GM12878 (cell line): Measurements from ENCODE around the gene DYNC2H1. TPM values are rescaled to one million over a fixed set of nuclear protein-coding genes. Genes with fewer than 3 reads are reported as not detected.

Source experiments
- ATAC-seq: fragments of 200-7000 bp; cut with Tn5 transposase; 3 replicates; pipeline ENCODE4 v1.9.1; 2020; ENCODE audit warnings: mild to moderate bottlenecking, moderate library complexity
- BruUV-seq: library from RNA; stranded (reverse); fragments of 400-500 nt; replicated peaks from 2 replicates; lab custom pipeline; 2021; lab: Mats Ljungman, UMichigan
- CTCF ChIA-PET: fragments of 300-600 bp; sonication (Branson Sonifier 250); formaldehyde crosslinking; extraction: SDS; loops from one replicate; lab custom pipeline; 2021; ENCODE audit warnings: inconsistent platforms; lab: Yijun Ruan, JAX
- POLR2A ChIA-PET: fragments of 350-600 bp; formaldehyde crosslinking; extraction: SDS; loops from one replicate; lab custom pipeline; 2021; ENCODE audit warnings: inconsistent platforms; lab: Charles Lee
- RAD21 ChIA-PET: fragments of 300-600 bp; sonication (Branson Sonifier 250); formaldehyde crosslinking; loops from one replicate; lab custom pipeline; 2023; ENCODE audit warnings: antibody characterized with exemption; ENCODE audit not compliant: unreplicated experiment; lab: Charles Lee
- SMC1A ChIA-PET: fragments of 300-600 bp; sonication (Branson Sonifier 250); formaldehyde crosslinking; loops from one replicate; lab custom pipeline; 2023; ENCODE audit not compliant: unreplicated experiment, uncharacterized antibody; lab: Charles Lee
- DNase-seq: peaks from one replicate; pipeline ENCODE4 v3.0.0-alpha.2; 2011; ENCODE audit warnings: low read depth, low spot score
- FAIRE-seq: peaks from 3 replicates; lab custom pipeline; 2011; peaks lifted over from hg19 to GRCh38; lab: Jason Lieb, UNC
- H2AFZ ChIP-seq: 2 replicates; pipeline ENCODE4 v1.6.0; 2011; ENCODE audit warnings: low read depth, low read length, control low read depth; ENCODE audit not compliant: control insufficient read depth
- H3K27ac ChIP-seq: 2 replicates; pipeline ENCODE4 v1.5.1; 2011; ENCODE audit warnings: control low read depth; ENCODE audit not compliant: control insufficient read depth, insufficient read depth
- H3K27me3 ChIP-seq, 2 experiments: replicated peaks in 1 of 2; 2 replicates each; pipeline versions ENCODE4 v1.6.0 to v1.6.1; 2011; ENCODE audit warnings: low read length in 1 of 2; ENCODE audit not compliant: control insufficient read depth in 2 of 2, insufficient read depth in 2 of 2
- H3K36me3 ChIP-seq, 2 experiments: 2 replicates each; pipeline ENCODE4 v1.5.1; 2011; ENCODE audit warnings: low read length in 1 of 2; ENCODE audit not compliant: control insufficient read depth in 2 of 2, insufficient read depth in 2 of 2
- H3K4me1 ChIP-seq: 2 replicates; pipeline ENCODE4 v1.6.1; 2011; ENCODE audit warnings: mild to moderate bottlenecking, low read length, moderate library complexity, mixed read lengths; ENCODE audit not compliant: control insufficient read depth, insufficient read depth
- H3K4me2 ChIP-seq: 2 replicates; pipeline ENCODE4 v1.6.0; 2011; ENCODE audit warnings: control low read depth; ENCODE audit not compliant: control insufficient read depth, insufficient read depth
- H3K4me3 ChIP-seq: fragments of 200-600 bp; sonication (generic); 2 replicates; pipeline ENCODE4 v1.5.1; 2016
- H3K79me2 ChIP-seq: 2 replicates; pipeline ENCODE4 v1.6.0; 2011; ENCODE audit warnings: low read length; ENCODE audit not compliant: control insufficient read depth, insufficient read depth
- H3K9ac ChIP-seq: 2 replicates; pipeline ENCODE4 v1.8.0; 2011; ENCODE audit warnings: low read length, control low read depth, mixed read lengths; ENCODE audit not compliant: control insufficient read depth, insufficient read depth
- H3K9me3 ChIP-seq: replicated peaks from 3 replicates; pipeline ENCODE4 v1.5.1; 2011; ENCODE audit warnings: mild to moderate bottlenecking, low read length; ENCODE audit not compliant: control insufficient read depth, insufficient read depth
- H4K20me1 ChIP-seq: 2 replicates; pipeline ENCODE4 v1.6.0; 2011; ENCODE audit not compliant: control insufficient read depth, insufficient read depth
- CBX5 ChIP-seq: sonication (generic); IDR thresholded peaks from 2 replicates; pipeline ENCODE4 v1.6.1; 2016; ENCODE audit warnings: low read depth, moderate library complexity, mild to moderate bottlenecking, inconsistent platforms
- JUND ChIP-seq: IDR thresholded peaks from 2 replicates; pipeline ENCODE4 v1.6.1; 2012; ENCODE audit warnings: low read depth, mild to moderate bottlenecking, low read length, improper control_type of control experiment, moderate library complexity
- KAT2A ChIP-seq: conservative IDR thresholded peaks from 2 replicates; pipeline ENCODE4 v1.6.1; 2011; ENCODE audit warnings: low read depth, low read length; ENCODE audit not compliant: control insufficient read depth
- SIX5 ChIP-seq: IDR thresholded peaks from 2 replicates; pipeline ENCODE4 v1.6.1; 2011; ENCODE audit warnings: mild to moderate bottlenecking, low read depth, low read length, moderate library complexity; ENCODE audit not compliant: severe bottlenecking
- SRF ChIP-seq, 2 experiments: IDR thresholded peaks; 2 replicates each; pipeline ENCODE4 v1.6.1; 2011; ENCODE audit warnings: low read depth in 2 of 2, low read length in 2 of 2, mild to moderate bottlenecking in 1 of 2, moderate library complexity in 1 of 2
- SUZ12 ChIP-seq: fragments of 200-600 bp; sonication (generic); IDR thresholded peaks from one replicate; pipeline ENCODE4 v1.6.1; 2018; ENCODE audit warnings: antibody characterized with exemption, mild to moderate bottlenecking; ENCODE audit not compliant: unreplicated experiment
- TCF7 ChIP-seq: IDR thresholded peaks from 2 replicates; pipeline ENCODE4 v1.6.1; 2014; ENCODE audit warnings: antibody characterized with exemption, borderline replicate concordance
- WGBS: methylation state at CpG from one replicate; pipeline ENCODE4 v1.1.6; 2016; ENCODE audit warnings: low lambda C conversion rate; ENCODE audit not compliant: insufficient replicate concordance, insufficient coverage; ENCODE audit errors: missing lambda C conversion rate; 5-methylcytosine and 5-hydroxymethylcytosine counted together
- in situ Hi-C: fragments of 300-500 bp; cut with MboI; formaldehyde crosslinking; loops from 9 replicates; pipeline ENCODE4 v1.14.3; 2018; ENCODE audit warnings: mixed read lengths
- intact Hi-C: fragments of 100-400 bp; cut with micrococcal nuclease; formaldehyde crosslinking; loops from one replicate; pipeline ENCODE4 v1.14.2; 2022; ENCODE audit not compliant: unreplicated experiment
- polyA plus RNA-seq, 11 experiments: library from polyadenylated mRNA; depleted of rRNA in 4 of 11; unstranded in 6 of 11; stranded (reverse) in 5 of 11; fragments of >200 nt; fragmentation: Nextera tagmentation in 4 of 11; fragmentation: Illumina TruSeq in 1 of 11; extraction: Ambion mirVana in 4 of 11; extraction: Trizol in 1 of 11; gene quantifications; 1 replicate in 1 of 11; 2 replicates in 10 of 11; pipeline versions ENCODE4 v1.2.1 to v1.2.3, GENCODE V29; 2011 to 2016; ENCODE audit warnings: inconsistent platforms in 2 of 11, missing spikeins in 2 of 11, low read depth in 1 of 11
- total RNA-seq, 4 experiments: library from RNA; depleted of rRNA in 3 of 4; stranded (reverse); fragments of >200 nt in 3 of 4; fragmentation: Illumina TruSeq in 1 of 4; extraction: Trizol in 1 of 4; gene quantifications; 2 replicates each; pipeline versions ENCODE4 v1.2.1 to v1.2.3, GENCODE V29; 2013 to 2021
- TF ChIP-seq, protein P1 (sequence below): IDR thresholded peaks from 2 replicates; pipeline ENCODE4 v1.6.1; 2011; ENCODE audit warnings: mild to moderate bottlenecking, low read depth, low read length, moderate library complexity; ENCODE audit not compliant: insufficient replicate concordance
- TF ChIP-seq, protein P2 (sequence below): fragments of 450-650 bp; formaldehyde crosslinking; IDR thresholded peaks from 2 replicates; pipeline ENCODE4 v1.4.0; 2022; ENCODE audit warnings: mild to moderate bottlenecking, moderate library complexity
- TF ChIP-seq, protein P3 (sequence below): fragments of 450-650 bp; conservative IDR thresholded peaks from 2 replicates; pipeline ENCODE4 v1.6.1; 2017; ENCODE audit warnings: mild to moderate bottlenecking, moderate library complexity
- TF ChIP-seq, protein P4 (sequence below): fragments of 450-650 bp; IDR thresholded peaks from 2 replicates; pipeline ENCODE4 v1.6.1; 2018; ENCODE audit warnings: mild to moderate bottlenecking, low read depth, moderate library complexity; ENCODE audit not compliant: partially characterized antibody
- TF ChIP-seq, protein P5 (sequence below): fragments of 450-650 bp; IDR thresholded peaks from 2 replicates; pipeline ENCODE4 v1.6.1; 2017; ENCODE audit warnings: mild to moderate bottlenecking

Gene DYNC2H1
- total and polyA plus RNA-seq, 10 of the 15 experiments (the other 5 are each of a cell fraction or from before 2014, with no cell fraction given) = 0.12 to 3.9 (median 0.23) TPM; not detected in 2

DNA sequence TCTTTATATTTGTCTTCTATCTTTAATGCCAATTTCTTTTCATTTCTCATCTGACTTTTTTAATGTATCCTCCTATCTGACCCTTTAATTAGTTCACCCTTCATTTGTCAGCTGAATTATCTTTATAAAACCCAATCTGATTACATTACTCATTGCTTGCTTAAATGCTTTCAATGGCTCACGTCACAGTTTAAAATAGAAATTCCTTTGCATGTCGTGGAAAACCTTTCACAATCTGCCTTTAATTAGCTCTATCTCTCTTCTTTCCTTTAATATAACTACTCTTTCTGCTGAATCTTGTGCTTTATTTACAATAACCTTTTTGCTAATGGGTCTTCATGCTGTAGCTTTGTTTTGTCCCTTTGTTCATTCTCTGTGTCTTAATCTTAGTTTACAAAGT is 125.7 kb downstream of the DYNC2H1 start:
- in situ Hi-C loops = no loop called here
- no TSS peak for BruUV-seq
- POLR2A ChIA-PET = no interaction called here
- H3K4me2 ChIP-seq = no peak overlapping the region
- no peak overlapping the region for H3K27ac ChIP-seq
- CTCF ChIA-PET = no interaction called here
- ATAC-seq (no peak), DNase-seq (no peak), FAIRE-seq (no peak)
- SMC1A ChIA-PET = interaction anchor here (1.3 kb wide), 1 partner anchor 9 kb away, joined by 3 read pairs; no protein-coding TSS in a partner anchor
- no peaks in the 10 kb centered on the region for H3K4me1 ChIP-seq
- H3K36me3 ChIP-seq = no peaks in the 10 kb centered on the region
- RAD21 ChIA-PET = no interaction called here
- intact Hi-C loops = no loop called here
- no peak overlapping the region for H3K9ac ChIP-seq
- no peak overlapping the region for H3K4me3 ChIP-seq
- H4K20me1 ChIP-seq = no peaks in the 10 kb centered on the region
- no peaks in the 10 kb centered on the region for H3K9me3 ChIP-seq
- WGBS = 34% methylated on average over 2 of the region's 2 CpGs
- H3K79me2 ChIP-seq = no peaks in the 10 kb centered on the region
- no peak overlapping the region for H2AFZ ChIP-seq
- H3K27me3 ChIP-seq = no peaks in the 10 kb centered on the region
- no peak for TF ChIP-seq SIX5
- TF ChIP-seq, protein P1, sequence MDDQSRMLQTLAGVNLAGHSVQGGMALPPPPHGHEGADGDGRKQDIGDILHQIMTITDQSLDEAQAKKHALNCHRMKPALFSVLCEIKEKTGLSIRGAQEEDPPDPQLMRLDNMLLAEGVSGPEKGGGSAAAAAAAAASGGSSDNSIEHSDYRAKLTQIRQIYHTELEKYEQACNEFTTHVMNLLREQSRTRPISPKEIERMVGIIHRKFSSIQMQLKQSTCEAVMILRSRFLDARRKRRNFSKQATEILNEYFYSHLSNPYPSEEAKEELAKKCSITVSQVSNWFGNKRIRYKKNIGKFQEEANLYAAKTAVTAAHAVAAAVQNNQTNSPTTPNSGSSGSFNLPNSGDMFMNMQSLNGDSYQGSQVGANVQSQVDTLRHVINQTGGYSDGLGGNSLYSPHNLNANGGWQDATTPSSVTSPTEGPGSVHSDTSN = no peak
- no peak for TF ChIP-seq JUND
- TF ChIP-seq TCF7 = no peak
- TF ChIP-seq KAT2A = no peak
- TF ChIP-seq, protein P2, sequence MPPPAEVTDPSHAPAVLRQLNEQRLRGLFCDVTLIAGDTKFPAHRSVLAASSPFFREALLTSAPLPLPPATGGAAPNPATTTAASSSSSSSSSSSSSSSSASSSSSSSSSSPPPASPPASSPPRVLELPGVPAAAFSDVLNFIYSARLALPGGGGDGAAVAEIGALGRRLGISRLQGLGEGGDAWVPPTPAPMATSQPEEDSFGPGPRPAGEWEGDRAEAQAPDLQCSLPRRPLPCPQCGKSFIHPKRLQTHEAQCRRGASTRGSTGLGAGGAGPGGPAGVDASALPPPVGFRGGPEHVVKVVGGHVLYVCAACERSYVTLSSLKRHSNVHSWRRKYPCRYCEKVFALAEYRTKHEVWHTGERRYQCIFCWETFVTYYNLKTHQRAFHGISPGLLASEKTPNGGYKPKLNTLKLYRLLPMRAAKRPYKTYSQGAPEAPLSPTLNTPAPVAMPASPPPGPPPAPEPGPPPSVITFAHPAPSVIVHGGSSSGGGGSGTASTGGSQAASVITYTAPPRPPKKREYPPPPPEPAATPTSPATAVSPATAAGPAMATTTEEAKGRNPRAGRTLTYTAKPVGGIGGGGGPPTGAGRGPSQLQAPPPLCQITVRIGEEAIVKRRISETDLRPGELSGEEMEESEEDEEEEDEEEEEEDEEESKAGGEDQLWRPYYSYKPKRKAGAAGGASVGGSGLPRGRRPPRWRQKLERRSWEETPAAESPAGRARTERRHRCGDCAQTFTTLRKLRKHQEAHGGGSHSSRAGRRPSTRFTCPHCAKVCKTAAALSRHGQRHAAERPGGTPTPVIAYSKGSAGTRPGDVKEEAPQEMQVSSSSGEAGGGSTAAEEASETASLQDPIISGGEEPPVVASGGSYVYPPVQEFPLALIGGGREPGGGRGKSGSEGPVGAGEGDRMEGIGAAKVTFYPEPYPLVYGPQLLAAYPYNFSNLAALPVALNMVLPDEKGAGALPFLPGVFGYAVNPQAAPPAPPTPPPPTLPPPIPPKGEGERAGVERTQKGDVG (CRISPR knock-in tag) = no peak
- TF ChIP-seq, protein P3, sequence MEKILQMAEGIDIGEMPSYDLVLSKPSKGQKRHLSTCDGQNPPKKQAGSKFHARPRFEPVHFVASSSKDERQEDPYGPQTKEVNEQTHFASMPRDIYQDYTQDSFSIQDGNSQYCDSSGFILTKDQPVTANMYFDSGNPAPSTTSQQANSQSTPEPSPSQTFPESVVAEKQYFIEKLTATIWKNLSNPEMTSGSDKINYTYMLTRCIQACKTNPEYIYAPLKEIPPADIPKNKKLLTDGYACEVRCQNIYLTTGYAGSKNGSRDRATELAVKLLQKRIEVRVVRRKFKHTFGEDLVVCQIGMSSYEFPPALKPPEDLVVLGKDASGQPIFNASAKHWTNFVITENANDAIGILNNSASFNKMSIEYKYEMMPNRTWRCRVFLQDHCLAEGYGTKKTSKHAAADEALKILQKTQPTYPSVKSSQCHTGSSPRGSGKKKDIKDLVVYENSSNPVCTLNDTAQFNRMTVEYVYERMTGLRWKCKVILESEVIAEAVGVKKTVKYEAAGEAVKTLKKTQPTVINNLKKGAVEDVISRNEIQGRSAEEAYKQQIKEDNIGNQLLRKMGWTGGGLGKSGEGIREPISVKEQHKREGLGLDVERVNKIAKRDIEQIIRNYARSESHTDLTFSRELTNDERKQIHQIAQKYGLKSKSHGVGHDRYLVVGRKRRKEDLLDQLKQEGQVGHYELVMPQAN = no peak
- TF ChIP-seq, protein P4, sequence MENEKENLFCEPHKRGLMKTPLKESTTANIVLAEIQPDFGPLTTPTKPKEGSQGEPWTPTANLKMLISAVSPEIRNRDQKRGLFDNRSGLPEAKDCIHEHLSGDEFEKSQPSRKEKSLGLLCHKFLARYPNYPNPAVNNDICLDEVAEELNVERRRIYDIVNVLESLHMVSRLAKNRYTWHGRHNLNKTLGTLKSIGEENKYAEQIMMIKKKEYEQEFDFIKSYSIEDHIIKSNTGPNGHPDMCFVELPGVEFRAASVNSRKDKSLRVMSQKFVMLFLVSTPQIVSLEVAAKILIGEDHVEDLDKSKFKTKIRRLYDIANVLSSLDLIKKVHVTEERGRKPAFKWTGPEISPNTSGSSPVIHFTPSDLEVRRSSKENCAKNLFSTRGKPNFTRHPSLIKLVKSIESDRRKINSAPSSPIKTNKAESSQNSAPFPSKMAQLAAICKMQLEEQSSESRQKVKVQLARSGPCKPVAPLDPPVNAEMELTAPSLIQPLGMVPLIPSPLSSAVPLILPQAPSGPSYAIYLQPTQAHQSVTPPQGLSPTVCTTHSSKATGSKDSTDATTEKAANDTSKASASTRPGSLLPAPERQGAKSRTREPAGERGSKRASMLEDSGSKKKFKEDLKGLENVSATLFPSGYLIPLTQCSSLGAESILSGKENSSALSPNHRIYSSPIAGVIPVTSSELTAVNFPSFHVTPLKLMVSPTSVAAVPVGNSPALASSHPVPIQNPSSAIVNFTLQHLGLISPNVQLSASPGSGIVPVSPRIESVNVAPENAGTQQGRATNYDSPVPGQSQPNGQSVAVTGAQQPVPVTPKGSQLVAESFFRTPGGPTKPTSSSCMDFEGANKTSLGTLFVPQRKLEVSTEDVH = no peak
- TF ChIP-seq, protein P5, sequence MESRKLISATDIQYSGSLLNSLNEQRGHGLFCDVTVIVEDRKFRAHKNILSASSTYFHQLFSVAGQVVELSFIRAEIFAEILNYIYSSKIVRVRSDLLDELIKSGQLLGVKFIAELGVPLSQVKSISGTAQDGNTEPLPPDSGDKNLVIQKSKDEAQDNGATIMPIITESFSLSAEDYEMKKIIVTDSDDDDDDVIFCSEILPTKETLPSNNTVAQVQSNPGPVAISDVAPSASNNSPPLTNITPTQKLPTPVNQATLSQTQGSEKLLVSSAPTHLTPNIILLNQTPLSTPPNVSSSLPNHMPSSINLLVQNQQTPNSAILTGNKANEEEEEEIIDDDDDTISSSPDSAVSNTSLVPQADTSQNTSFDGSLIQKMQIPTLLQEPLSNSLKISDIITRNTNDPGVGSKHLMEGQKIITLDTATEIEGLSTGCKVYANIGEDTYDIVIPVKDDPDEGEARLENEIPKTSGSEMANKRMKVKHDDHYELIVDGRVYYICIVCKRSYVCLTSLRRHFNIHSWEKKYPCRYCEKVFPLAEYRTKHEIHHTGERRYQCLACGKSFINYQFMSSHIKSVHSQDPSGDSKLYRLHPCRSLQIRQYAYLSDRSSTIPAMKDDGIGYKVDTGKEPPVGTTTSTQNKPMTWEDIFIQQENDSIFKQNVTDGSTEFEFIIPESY = no peak
- TF ChIP-seq CBX5 = no peak
- no peak for TF ChIP-seq SRF (IDR thresholded peaks at IDR 0.05; ENCODE audit: low read depth in 2 of 2, low read length in 2 of 2)
- no peak for TF ChIP-seq SUZ12
